GM23338 (cell line): Measurements from ENCODE around the gene PHYHIPL. TPM values are rescaled to one million over a fixed set of nuclear protein-coding genes. Genes with fewer than 3 reads are reported as not detected.

Source experiments
- ATAC-seq: fragments of 200-7000 bp; cut with Tn5 transposase; 3 replicates; pipeline ENCODE4 v1.9.1; 2020
- DNase-seq: peaks from one replicate; pipeline ENCODE4 v3.0.0-alpha.2; 2015; ENCODE audit warnings: low spot score
- H2AFZ ChIP-seq: fragments of 200-600 bp; sonication (generic); 2 replicates; pipeline ENCODE4 v1.8.0; 2016; ENCODE audit warnings: antibody characterized with exemption, mild to moderate bottlenecking, moderate library complexity
- H3F3A ChIP-seq: fragments of 200-600 bp; sonication (generic); replicated peaks from 2 replicates; pipeline ENCODE4 v1.8.0; 2017; ENCODE audit warnings: antibody characterized with exemption, mixed run types, low read depth
- H3K27ac ChIP-seq: fragments of 200-600 bp; sonication (generic); 2 replicates; pipeline ENCODE4 v1.6.1; 2016; ENCODE audit warnings: low read depth
- H3K27me3 ChIP-seq: fragments of 200-600 bp; sonication (generic); 2 replicates; pipeline ENCODE4 v1.8.0; 2016; ENCODE audit warnings: mild to moderate bottlenecking, mixed run types, moderate library complexity; ENCODE audit not compliant: insufficient read depth
- H3K36me3 ChIP-seq: fragments of 200-600 bp; sonication (generic); 2 replicates; pipeline ENCODE4 v1.8.0; 2016; ENCODE audit warnings: mild to moderate bottlenecking; ENCODE audit not compliant: insufficient read depth
- H3K4me1 ChIP-seq: fragments of 200-600 bp; sonication (generic); 2 replicates; pipeline ENCODE4 v1.8.0; 2016; ENCODE audit warnings: mild to moderate bottlenecking, moderate library complexity; ENCODE audit not compliant: insufficient read depth
- H3K4me2 ChIP-seq: fragments of 200-600 bp; sonication (generic); 2 replicates; pipeline ENCODE4 v1.7.1; 2017; ENCODE audit warnings: mixed run types
- H3K4me3 ChIP-seq: fragments of 200-600 bp; sonication (generic); 2 replicates; pipeline ENCODE4 v1.6.1; 2016; ENCODE audit warnings: mixed run types
- H3K79me2 ChIP-seq: fragments of 200-600 bp; sonication (generic); replicated peaks from 2 replicates; pipeline ENCODE4 v1.8.0; 2017; ENCODE audit warnings: mild to moderate bottlenecking; ENCODE audit not compliant: insufficient read depth
- H3K9me2 ChIP-seq: fragments of 200-600 bp; sonication (generic); 2 replicates; pipeline ENCODE4 v1.8.0; 2017; ENCODE audit not compliant: insufficient read depth
- H4K20me1 ChIP-seq: fragments of 200-600 bp; sonication (generic); replicated peaks from 2 replicates; pipeline ENCODE4 v1.8.0; 2017; ENCODE audit warnings: mild to moderate bottlenecking; ENCODE audit not compliant: insufficient read depth
- H3K27ac Mint-ChIP-seq: 2 replicates; pipeline ENCODE4 v1.8.0; 2020; ENCODE audit warnings: inconsistent platforms, mild to moderate bottlenecking, moderate library complexity, mixed read lengths
- H3K27me3 Mint-ChIP-seq: 3 replicates; pipeline ENCODE4 v1.8.0; 2022; ENCODE audit warnings: low read depth, mild to moderate bottlenecking, moderate library complexity, mixed read lengths, inconsistent platforms; ENCODE audit not compliant: insufficient read depth, poor library complexity
- H3K36me3 Mint-ChIP-seq: 3 replicates; pipeline ENCODE4 v1.8.0; 2021; ENCODE audit warnings: low read depth, mild to moderate bottlenecking, inconsistent platforms, moderate library complexity, mixed read lengths
- H3K4me1 Mint-ChIP-seq: 3 replicates; pipeline ENCODE4 v1.8.0; 2020; ENCODE audit warnings: mild to moderate bottlenecking, inconsistent platforms, mixed read lengths
- H3K4me3 Mint-ChIP-seq: 3 replicates; pipeline ENCODE4 v1.8.0; 2021; ENCODE audit warnings: moderate library complexity, mild to moderate bottlenecking, inconsistent platforms, mixed read lengths
- H3K9me3 Mint-ChIP-seq: 3 replicates; pipeline ENCODE4 v1.8.0; 2020; ENCODE audit warnings: moderate library complexity, mild to moderate bottlenecking, inconsistent platforms, mixed read lengths
- CREB1 ChIP-seq: fragments of 250-450 bp; sonication (Bioruptor Pico); IDR thresholded peaks from 2 replicates; pipeline ENCODE4 v1.5.0; 2020; ENCODE audit warnings: low read depth, mild to moderate bottlenecking, moderate library complexity
- CTCF ChIP-seq, 2 experiments: fragments of 200-600 bp in 1 of 2; sonication (generic) in 1 of 2; conservative IDR thresholded peaks; 2 replicates each; pipeline versions ENCODE4 v1.5.1 to v1.6.1; 2016 to 2017; ENCODE audit warnings: antibody characterized with exemption in 2 of 2, low read depth in 2 of 2, mild to moderate bottlenecking in 2 of 2, moderate library complexity in 1 of 2
- EZH2 ChIP-seq: fragments of 200-600 bp; sonication (generic); IDR thresholded peaks from one replicate; pipeline ENCODE4 v1.8.0; 2017; ENCODE audit warnings: antibody characterized with exemption, mild to moderate bottlenecking, low read depth; ENCODE audit not compliant: unreplicated experiment
- EZH2phosphoT487 ChIP-seq: fragments of 200-600 bp; sonication (generic); IDR thresholded peaks from one replicate; pipeline ENCODE4 v1.8.1; 2018; ENCODE audit warnings: antibody characterized with exemption; ENCODE audit not compliant: unreplicated experiment
- JUNB ChIP-seq: IDR thresholded peaks from one replicate; pipeline ENCODE4 v1.6.1; 2016; ENCODE audit warnings: antibody characterized with exemption; ENCODE audit not compliant: unreplicated experiment
- NANOG ChIP-seq: IDR thresholded peaks from 2 replicates; pipeline ENCODE4 v1.6.1; 2016; ENCODE audit warnings: antibody characterized with exemption, borderline replicate concordance
- POLR2AphosphoS5 ChIP-seq: IDR thresholded peaks from 2 replicates; pipeline ENCODE4 v1.6.1; 2016; ENCODE audit warnings: antibody characterized with exemption, low read depth
- REST ChIP-seq: IDR thresholded peaks from one replicate; pipeline ENCODE4 v1.6.1; 2018; ENCODE audit warnings: antibody characterized with exemption; ENCODE audit not compliant: unreplicated experiment
- STAT1 ChIP-seq: IDR thresholded peaks from one replicate; pipeline ENCODE4 v1.6.1; 2016; ENCODE audit warnings: antibody characterized with exemption; ENCODE audit not compliant: unreplicated experiment
- ZNF114 ChIP-seq: fragments of 250-450 bp; sonication (Bioruptor Pico); IDR thresholded peaks from 2 replicates; pipeline ENCODE4 v1.5.0; 2020; ENCODE audit warnings: mild to moderate bottlenecking, moderate library complexity
- ZNF331 ChIP-seq: fragments of 250-450 bp; sonication (Bioruptor Pico); IDR thresholded peaks from 2 replicates; pipeline ENCODE4 v1.5.0; 2020; ENCODE audit warnings: low read depth, mild to moderate bottlenecking, moderate library complexity
- ZNF462 ChIP-seq: fragments of 250-450 bp; sonication (Bioruptor Pico); IDR thresholded peaks from 2 replicates; pipeline ENCODE4 v1.5.0; 2020; ENCODE audit warnings: mild to moderate bottlenecking, moderate library complexity
- polyA plus RNA-seq: library from polyadenylated mRNA; unstranded; fragments of >200 nt; fragmentation: Nextera tagmentation; extraction: Ambion mirVana; gene quantifications from 2 replicates; pipeline ENCODE4 v1.2.1, GENCODE V29; 2016
- total RNA-seq: library from RNA; depleted of rRNA; stranded (reverse); fragments of >200 nt; shearing (Covaris generic); gene quantifications from 2 replicates; pipeline ENCODE4 v1.2.3, GENCODE V29; 2014
- TF ChIP-seq, protein P1 (sequence below): IDR thresholded peaks from 2 replicates; pipeline ENCODE4 v1.6.1; 2016; ENCODE audit warnings: antibody characterized with exemption

The PHYHIPL gene
- total and polyA plus RNA-seq, 2 experiments from 2014 or later = 0.24 to 0.27 TPM

GRCh38 chr10:59229441-59229840 lies 53.0 kb downstream of the PHYHIPL start:
- no peak overlapping the region for H3K27ac Mint-ChIP-seq
- H3K4me2 ChIP-seq = no peak overlapping the region
- no peaks in the 10 kb centered on the region for H3K4me1 Mint-ChIP-seq
- H3K4me1 ChIP-seq = no peaks in the 10 kb centered on the region
- H3K9me2 ChIP-seq = no peaks in the 10 kb centered on the region
- H3K4me3 Mint-ChIP-seq = no peak overlapping the region
- H3F3A ChIP-seq = no peaks in the 10 kb centered on the region
- no peak overlapping the region for H3K4me3 ChIP-seq
- no peak for ATAC-seq
- no peak overlapping the region for H2AFZ ChIP-seq
- TF ChIP-seq CREB1 (CRISPR knock-in tag) (no peak), JUNB (no peak), EZH2phosphoT487 (no peak), NANOG (no peak), CTCF (conservative IDR thresholded peaks at IDR 0.05; ENCODE audit: low read depth in 2 of 2) (no peak), STAT1 (no peak), ZNF462 (no peak), POLR2AphosphoS5 (no peak), EZH2 (no peak), ZNF114 (CRISPR knock-in tag) (no peak), ZNF331 (no peak), REST (no peak)
- TF ChIP-seq, protein P1, sequence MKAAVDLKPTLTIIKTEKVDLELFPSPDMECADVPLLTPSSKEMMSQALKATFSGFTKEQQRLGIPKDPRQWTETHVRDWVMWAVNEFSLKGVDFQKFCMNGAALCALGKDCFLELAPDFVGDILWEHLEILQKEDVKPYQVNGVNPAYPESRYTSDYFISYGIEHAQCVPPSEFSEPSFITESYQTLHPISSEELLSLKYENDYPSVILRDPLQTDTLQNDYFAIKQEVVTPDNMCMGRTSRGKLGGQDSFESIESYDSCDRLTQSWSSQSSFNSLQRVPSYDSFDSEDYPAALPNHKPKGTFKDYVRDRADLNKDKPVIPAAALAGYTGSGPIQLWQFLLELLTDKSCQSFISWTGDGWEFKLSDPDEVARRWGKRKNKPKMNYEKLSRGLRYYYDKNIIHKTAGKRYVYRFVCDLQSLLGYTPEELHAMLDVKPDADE = no peak
- H3K27ac ChIP-seq = no peak overlapping the region
- H3K27me3 ChIP-seq = no peaks in the 10 kb centered on the region
- no peak for DNase-seq
- no peaks in the 10 kb centered on the region for H3K79me2 ChIP-seq
- H3K36me3 Mint-ChIP-seq = no peaks in the 10 kb centered on the region
- no peaks in the 10 kb centered on the region for H3K27me3 Mint-ChIP-seq
- H3K9me3 Mint-ChIP-seq = no peaks in the 10 kb centered on the region
- no peaks in the 10 kb centered on the region for H4K20me1 ChIP-seq
- no peaks in the 10 kb centered on the region for H3K36me3 ChIP-seq
